Nephron progenitor cell (in vitro differentiated cells): Measurements from ENCODE around the gene GPATCH8.

Experiments used
- DNase-seq: peaks from one replicate; pipeline ENCODE4 v3.0.0; 2021
- H3K27ac Mint-ChIP-seq: 2 replicates; pipeline ENCODE4 v1.8.0; 2021; ENCODE audit warnings: mild to moderate bottlenecking, moderate library complexity, mixed read lengths
- H3K27me3 Mint-ChIP-seq: 2 replicates; pipeline ENCODE4 v1.8.0; 2021; ENCODE audit warnings: mild to moderate bottlenecking, low read depth, mixed read lengths; ENCODE audit not compliant: poor library complexity
- H3K36me3 Mint-ChIP-seq: 2 replicates; pipeline ENCODE4 v1.8.0; 2021; ENCODE audit warnings: low read depth, mixed read lengths
- H3K4me1 Mint-ChIP-seq: 2 replicates; pipeline ENCODE4 v1.8.0; 2021; ENCODE audit warnings: mixed read lengths
- H3K4me3 Mint-ChIP-seq: 2 replicates; pipeline ENCODE4 v1.8.0; 2021; ENCODE audit warnings: mild to moderate bottlenecking, moderate library complexity, mixed read lengths
- H3K9me3 Mint-ChIP-seq: 2 replicates; pipeline ENCODE4 v1.8.0; 2021; ENCODE audit warnings: mild to moderate bottlenecking, moderate library complexity, mixed read lengths
- TF ChIP-seq, protein P1 (sequence below): fragments of 200-600 bp; sonication (generic); IDR thresholded peaks from 2 replicates; pipeline ENCODE4 v1.5.0; 2021; ENCODE audit warnings: antibody characterized with exemption

GPATCH8 gene

DNA sequence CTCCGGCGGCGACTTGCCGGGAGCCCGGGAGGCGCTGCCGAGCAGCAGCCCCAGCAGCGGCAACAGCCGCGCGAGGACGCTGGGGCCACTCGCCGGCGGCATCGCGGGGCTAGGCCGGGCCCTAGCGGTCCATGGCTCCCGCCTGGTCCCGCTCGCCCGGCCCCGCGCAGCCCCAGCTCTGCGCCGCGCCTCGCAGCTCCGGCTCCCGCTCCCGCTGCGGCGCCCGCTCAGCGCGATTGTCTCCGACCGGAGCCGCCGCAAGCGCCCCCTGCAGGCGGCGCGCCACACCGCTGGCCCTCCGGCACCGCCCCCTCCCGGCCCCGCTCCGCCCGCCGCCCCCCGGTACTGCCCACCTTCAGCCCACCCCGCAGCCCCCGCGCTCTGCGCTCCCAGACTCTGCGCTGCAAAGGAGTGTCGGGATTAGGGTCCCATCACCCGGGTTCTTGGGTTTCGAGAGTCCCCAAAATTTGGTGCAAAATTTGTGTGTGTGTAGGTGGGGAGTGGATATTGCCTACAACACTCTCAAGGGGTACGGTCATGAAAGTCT is 139.5 kb downstream of the GPATCH8 start, which contains the start of gene FAM171A2:
TSS of gene FAM171A2 (minus strand) at position 241 of the 547 bp plus-strand sequence. CDS start at position 102, 139 bp downstream.
- peaks cover 3% of the 10 kb centered on the region for H3K9me3 Mint-ChIP-seq
- peaks cover 5% of the 10 kb centered on the region for H3K36me3 Mint-ChIP-seq
- peak within 1 kb of the TSS; percentile 87 for H3K4me3 Mint-ChIP-seq
- peak; percentile 91 for DNase-seq
- H3K27ac Mint-ChIP-seq: no peak within 1 kb of the TSS
- H3K27me3 Mint-ChIP-seq: peaks cover 28% of the 10 kb centered on the region
- TF ChIP-seq, protein P1, sequence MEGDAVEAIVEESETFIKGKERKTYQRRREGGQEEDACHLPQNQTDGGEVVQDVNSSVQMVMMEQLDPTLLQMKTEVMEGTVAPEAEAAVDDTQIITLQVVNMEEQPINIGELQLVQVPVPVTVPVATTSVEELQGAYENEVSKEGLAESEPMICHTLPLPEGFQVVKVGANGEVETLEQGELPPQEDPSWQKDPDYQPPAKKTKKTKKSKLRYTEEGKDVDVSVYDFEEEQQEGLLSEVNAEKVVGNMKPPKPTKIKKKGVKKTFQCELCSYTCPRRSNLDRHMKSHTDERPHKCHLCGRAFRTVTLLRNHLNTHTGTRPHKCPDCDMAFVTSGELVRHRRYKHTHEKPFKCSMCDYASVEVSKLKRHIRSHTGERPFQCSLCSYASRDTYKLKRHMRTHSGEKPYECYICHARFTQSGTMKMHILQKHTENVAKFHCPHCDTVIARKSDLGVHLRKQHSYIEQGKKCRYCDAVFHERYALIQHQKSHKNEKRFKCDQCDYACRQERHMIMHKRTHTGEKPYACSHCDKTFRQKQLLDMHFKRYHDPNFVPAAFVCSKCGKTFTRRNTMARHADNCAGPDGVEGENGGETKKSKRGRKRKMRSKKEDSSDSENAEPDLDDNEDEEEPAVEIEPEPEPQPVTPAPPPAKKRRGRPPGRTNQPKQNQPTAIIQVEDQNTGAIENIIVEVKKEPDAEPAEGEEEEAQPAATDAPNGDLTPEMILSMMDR: no peak
- peaks cover 46% of the 10 kb centered on the region for H3K4me1 Mint-ChIP-seq

DNA sequence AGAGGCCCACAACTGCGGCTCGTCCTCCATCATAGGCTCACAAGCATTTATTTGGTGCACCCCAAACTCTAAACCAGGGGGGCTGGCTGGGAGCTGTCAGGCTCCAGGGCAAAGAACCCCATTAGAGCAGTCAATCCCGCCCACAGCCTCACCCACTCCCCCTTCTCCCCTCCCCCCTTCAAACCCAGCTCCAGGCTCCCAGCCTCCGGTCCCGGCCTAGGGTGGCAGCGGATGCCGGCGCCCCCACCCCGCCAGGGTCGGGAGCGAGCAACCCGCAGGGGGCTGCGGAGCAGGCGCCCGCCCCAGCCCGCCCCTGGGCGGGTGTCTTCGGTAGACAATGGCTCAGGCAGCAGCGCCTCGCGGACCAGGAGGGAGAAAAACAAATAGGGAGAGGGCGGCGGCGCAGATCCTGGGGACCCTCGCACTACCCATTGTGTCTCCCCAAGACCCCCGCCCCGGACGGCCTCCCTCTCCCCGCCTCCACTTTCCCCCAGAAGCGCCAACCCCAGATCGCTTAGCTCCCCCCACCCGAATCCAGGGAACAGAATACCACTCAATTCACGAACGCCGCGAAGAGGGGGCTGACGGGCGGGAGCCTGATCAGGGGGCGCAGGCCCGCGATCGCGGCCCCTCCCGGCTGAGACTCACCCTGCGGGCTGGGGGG is 140.1 kb downstream of the GPATCH8 start:
- H3K27ac Mint-ChIP-seq: no peak overlapping the region
- TF ChIP-seq, protein P1: no peak
- peaks cover 3% of the 10 kb centered on the region for H3K9me3 Mint-ChIP-seq
- H3K4me1 Mint-ChIP-seq: peaks cover 47% of the 10 kb centered on the region
- peaks cover 23% of the 10 kb centered on the region for H3K27me3 Mint-ChIP-seq
- H3K4me3 Mint-ChIP-seq: peak overlapping the region; percentile 87
- peak; percentile 50 for DNase-seq
- H3K36me3 Mint-ChIP-seq: peaks cover 6% of the 10 kb centered on the region

DNA sequence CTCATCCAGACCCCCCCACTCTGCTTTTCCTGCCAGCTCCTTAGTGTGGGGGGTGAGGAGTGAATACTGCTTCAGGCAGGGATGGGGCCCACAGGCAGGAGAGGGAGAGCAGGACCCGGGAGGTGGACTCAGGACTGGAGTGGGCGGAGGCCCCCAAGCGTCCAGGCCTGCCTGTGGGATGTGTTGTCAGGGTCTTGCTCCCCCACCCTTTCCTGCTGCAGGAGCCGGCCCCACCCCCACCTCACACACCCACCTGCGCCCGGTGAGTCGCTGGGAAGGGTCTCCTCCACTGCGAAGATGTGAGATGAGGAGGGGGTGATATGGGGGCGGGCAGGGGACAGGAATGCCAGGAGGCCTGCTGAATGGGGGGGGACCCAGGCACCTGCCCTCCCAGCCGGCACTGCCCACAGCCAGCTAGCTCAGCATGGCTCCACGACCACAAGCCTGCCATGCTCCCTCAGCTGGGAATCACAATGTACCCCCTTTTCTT is 140.7 kb downstream of the GPATCH8 start:
- H3K27ac Mint-ChIP-seq: no peak overlapping the region
- peak overlapping the region; percentile 87 for H3K4me3 Mint-ChIP-seq
- H3K36me3 Mint-ChIP-seq: peaks cover 6% of the 10 kb centered on the region
- TF ChIP-seq, protein P1: no peak
- H3K9me3 Mint-ChIP-seq: no peaks in the 10 kb centered on the region
- peaks cover 22% of the 10 kb centered on the region for H3K27me3 Mint-ChIP-seq
- DNase-seq: no peak
- H3K4me1 Mint-ChIP-seq: peaks cover 47% of the 10 kb centered on the region

DNA sequence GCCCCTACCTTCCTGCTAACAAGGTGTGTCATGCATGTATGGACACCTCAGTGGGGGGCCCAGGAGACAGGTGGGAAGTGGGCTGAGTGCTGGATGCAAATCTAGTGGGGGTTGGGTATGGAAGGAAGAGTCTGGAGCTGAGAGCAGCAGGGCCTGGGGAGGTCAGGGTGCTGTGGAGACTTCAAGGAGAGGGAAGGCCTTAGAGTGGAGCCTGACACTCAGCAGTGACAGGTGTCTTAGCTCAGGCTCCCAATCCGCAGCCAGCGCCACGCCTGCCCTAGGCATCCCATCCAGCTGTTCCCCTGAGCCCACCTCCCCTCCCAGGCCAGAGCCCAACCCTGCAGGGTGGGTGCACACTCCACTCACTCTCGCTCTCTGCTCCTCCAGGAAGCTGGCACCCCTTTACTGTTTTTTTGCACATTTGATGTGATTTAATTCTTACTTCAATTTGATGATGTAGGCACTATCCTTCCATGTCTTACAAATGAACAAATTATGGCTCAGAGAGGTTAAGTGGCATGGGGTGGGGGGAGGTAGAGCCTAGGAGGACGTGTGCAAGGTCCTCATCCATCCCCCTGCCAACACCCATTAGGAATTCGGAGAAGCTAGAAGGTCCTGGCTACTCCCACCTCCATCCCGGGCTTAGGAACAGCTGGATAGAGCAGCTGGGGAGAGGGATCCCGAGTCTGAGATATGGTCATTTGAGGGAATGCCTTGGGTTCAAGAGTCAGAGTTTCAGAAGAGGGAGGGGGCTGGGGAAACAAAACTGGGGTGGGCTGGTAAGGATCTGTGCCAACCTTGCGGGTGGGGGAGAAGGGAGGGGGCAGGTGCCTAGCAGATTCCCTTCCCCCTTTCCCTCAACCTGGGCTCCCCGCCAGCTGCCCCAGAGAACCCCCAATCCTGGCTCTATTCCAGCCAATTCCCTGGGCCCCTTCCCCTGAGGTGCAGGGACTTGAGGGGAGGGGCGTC is 141.6 kb downstream of the GPATCH8 start:
- DNase-seq: no peak
- Mint-ChIP-seq H3K36me3 (peaks cover 11% of the 10 kb centered on the region), H3K9me3 (no peaks in the 10 kb centered on the region), H3K4me1 (peaks cover 47% of the 10 kb centered on the region), H3K27me3 (peaks cover 22% of the 10 kb centered on the region), H3K27ac (peak overlapping the region; percentile 63), H3K4me3 (peak overlapping the region; percentile 87)
- TF ChIP-seq, protein P1: no peak

DNA sequence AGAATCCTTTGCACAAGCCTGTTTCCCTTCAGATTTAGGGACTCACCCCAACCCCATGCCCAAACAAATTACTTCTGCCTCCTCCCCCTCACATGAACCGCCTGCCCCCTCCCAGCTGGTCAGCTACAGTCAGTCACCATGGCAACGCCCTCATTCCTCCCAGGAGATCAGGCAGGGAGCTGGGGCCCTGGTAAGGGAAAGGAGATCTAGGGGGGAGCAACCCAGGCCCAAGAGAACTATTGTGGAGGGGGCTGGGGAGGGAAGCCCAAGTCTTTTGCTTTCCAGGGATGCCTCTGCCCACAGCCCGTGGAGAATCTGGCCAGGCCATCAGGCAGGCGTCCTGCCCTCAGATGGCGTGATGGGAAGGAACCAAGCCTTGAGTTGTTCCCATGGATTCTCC is 142.4 kb downstream of the GPATCH8 start:
- Mint-ChIP-seq H3K4me3 (peak overlapping the region; percentile 87), H3K36me3 (peaks cover 11% of the 10 kb centered on the region), H3K27ac (peak overlapping the region; percentile 90), H3K9me3 (no peaks in the 10 kb centered on the region), H3K4me1 (peaks cover 47% of the 10 kb centered on the region), H3K27me3 (peaks cover 14% of the 10 kb centered on the region)
- DNase-seq: peak; percentile 70
- TF ChIP-seq, protein P1: no peak
